Lower lobe of right lung (tissue), 2 donors: ENCODE measurements around the gene GJC1. TPM values are rescaled to one million over a fixed set of nuclear protein-coding genes. Genes with fewer than 3 reads are reported as not detected.

Experiments
- ATAC-seq, 2 donors: fragments of 200-7000 bp; cut with Tn5 transposase; one replicate each; pipeline ENCODE4 v1.9.1; 2020 to 2022; ENCODE audit warnings: mild to moderate bottlenecking in 2 of 2, moderate library complexity in 2 of 2
- DNase-seq: peaks from one replicate; pipeline ENCODE4 v3.0.0-alpha.2; 2020
- H3K27ac ChIP-seq: fragments of 200-600 bp; one replicate; pipeline ENCODE4 v1.8.0; 2022
- H3K27me3 ChIP-seq: fragments of 200-600 bp; one replicate; pipeline ENCODE4 v1.8.0; 2022; ENCODE audit warnings: low read depth
- H3K36me3 ChIP-seq: fragments of 200-600 bp; one replicate; pipeline ENCODE4 v1.8.0; 2022; ENCODE audit warnings: mild to moderate bottlenecking
- H3K4me1 ChIP-seq: fragments of 200-600 bp; one replicate; pipeline ENCODE4 v1.8.0; 2022
- H3K4me3 ChIP-seq: fragments of 200-600 bp; one replicate; pipeline ENCODE4 v1.8.0; 2022; ENCODE audit warnings: mild to moderate bottlenecking
- H3K9me3 ChIP-seq: fragments of 200-600 bp; one replicate; pipeline ENCODE4 v1.8.0; 2022
- intact Hi-C: fragments of 100-400 bp; cut with DNase I; formaldehyde crosslinking; loops from one replicate; pipeline ENCODE4 v1.11.0; 2022
- long read RNA-seq: library from polyadenylated mRNA; unstranded; transcript quantifications from one replicate; pipeline ENCODE4 v2.0.0, GENCODE V29; 2021
- total RNA-seq: library from RNA; stranded (reverse); fragmentation: NEBNext Ultra II Directional; extraction: Animal tissue kit (Norgen Biotek cat#: 25700); gene quantifications from one replicate; pipeline ENCODE4 v1.2.1, GENCODE V29; 2021
- TF ChIP-seq, protein P1 (sequence below): fragments of 200-600 bp; IDR thresholded peaks from one replicate; pipeline ENCODE4 v1.8.0; 2022; ENCODE audit warnings: antibody characterized with exemption, mild to moderate bottlenecking
- donor health status: DM: no; HTN: yes; CAD: no; lungs with severe emphysema.

Gene GJC1
- 18.4 TPM for total RNA-seq
- long read RNA-seq, transcript GJC1-209 (3 exons, 1,837 nt), result major isoform, 5 of 13 reads
- long read RNA-seq, partial matches to known transcripts, result 2 of 13 reads
- long read RNA-seq, other reads (novel, unspliced or antisense), result 4 of 13 reads

DNA sequence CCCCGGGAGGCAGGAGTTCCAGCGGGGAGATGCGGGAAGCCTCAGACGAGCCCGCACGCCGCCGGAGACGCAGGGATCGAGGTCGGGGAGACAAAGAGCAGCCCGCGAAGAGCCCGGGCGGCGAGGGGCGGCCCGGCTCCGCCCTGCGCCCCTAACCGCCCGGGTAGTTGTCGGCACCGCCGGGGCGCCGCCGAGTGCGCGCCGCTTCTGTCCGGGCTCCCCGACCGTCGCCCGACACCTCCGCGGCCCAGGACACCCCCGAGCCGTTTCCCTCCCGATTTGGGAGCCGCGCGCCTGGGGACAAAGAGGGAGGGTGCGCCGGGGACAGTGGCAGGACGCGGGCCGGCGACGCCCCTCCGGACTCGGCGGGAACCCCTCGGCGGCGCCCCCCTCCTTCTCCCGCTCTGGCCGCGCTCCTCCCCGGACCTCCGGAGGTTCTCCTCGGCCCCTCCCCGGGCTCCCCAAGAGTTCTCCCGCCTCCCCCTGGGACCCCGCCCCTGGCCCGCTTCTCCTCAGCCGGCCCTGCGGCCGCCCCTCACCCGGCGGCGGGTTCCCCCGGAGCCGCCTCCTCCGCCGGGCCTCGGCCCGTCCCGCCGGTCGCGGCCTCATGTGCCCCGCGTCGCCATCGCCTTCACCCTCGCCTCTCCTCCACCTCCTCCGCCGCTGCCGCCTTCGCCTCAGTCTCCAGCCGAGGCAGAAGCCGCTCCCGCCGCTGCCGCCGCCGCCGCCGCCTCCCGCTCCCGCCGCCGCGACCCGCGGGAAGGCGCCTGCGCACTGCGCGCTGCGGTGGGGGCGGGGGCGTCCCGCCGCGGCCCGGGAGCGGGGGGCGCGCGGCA, at the start of gene GJC1:
TSS of gene GJC1 (minus strand) at position 765 of the 836 bp plus-strand sequence. CDS start 24,470 bp downstream, outside the sequence.
- peak within 1 kb of the TSS; percentile 55 for H3K4me3 ChIP-seq
- ATAC-seq, result peak; percentile 59 to 72
- H3K27ac ChIP-seq, result peak within 1 kb of the TSS; percentile 51
- no peak for DNase-seq
- H3K9me3 ChIP-seq, result no peaks in the 10 kb centered on the region
- H3K4me1 ChIP-seq, result peaks cover 13% of the 10 kb centered on the region
- peaks cover 85% of the 10 kb centered on the region for H3K27me3 ChIP-seq
- no peaks in the 10 kb centered on the region for H3K36me3 ChIP-seq
- intact Hi-C loops, result no loop called here
- TF ChIP-seq, protein P1, sequence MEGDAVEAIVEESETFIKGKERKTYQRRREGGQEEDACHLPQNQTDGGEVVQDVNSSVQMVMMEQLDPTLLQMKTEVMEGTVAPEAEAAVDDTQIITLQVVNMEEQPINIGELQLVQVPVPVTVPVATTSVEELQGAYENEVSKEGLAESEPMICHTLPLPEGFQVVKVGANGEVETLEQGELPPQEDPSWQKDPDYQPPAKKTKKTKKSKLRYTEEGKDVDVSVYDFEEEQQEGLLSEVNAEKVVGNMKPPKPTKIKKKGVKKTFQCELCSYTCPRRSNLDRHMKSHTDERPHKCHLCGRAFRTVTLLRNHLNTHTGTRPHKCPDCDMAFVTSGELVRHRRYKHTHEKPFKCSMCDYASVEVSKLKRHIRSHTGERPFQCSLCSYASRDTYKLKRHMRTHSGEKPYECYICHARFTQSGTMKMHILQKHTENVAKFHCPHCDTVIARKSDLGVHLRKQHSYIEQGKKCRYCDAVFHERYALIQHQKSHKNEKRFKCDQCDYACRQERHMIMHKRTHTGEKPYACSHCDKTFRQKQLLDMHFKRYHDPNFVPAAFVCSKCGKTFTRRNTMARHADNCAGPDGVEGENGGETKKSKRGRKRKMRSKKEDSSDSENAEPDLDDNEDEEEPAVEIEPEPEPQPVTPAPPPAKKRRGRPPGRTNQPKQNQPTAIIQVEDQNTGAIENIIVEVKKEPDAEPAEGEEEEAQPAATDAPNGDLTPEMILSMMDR, result no peak

DNA sequence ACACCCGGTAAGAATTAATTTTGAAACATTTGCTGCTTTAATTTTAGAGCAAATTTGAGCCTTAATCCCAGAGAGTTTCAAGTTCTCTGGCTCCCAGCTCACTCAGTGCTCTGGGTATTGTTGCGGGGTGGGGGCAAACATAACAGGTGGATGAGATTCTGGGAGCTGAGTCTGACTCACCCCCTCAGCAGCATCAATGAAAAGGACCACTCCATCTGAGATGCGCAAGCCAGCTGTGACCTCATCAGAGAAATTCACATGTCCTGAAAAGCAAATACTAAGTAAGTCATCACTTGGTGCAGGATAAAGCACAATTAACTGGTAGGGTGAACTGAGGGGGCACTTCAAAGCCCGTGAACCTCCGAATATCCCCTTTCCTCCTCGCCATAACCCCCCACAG, 49.3 kb upstream of the GJC1 start:
- TF ChIP-seq, protein P1, result no peak
- intact Hi-C loops, result no loop called here
- H3K36me3 ChIP-seq, result peaks cover 98% of the 10 kb centered on the region

DNA sequence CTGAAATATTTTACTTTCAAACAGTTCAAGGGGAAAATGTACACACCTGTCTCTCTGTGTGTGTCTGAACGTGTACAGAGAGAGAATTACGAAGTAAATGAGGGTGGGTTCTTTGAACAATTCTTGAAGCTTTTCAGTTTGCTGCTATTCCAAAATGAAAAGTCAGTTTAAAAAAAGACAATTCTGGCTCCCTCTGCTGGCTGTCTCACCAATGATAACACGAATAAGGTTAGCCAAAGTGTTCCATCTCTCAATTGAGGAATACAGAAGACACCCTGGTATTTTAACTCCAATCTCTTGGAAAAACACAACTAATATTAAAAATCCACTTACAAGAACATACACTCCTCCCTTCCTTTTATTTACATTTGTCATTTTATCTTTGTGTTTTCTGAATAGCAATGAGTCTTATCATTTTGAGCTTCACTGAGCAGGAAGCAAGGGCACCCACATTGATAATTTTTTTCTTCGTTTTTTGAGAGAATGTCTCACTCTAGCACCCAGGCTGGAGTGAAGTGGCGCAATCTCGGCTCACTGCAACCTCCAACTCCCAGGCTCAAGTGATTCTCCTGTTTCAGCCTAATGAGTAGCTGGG, 48.6 kb upstream of the GJC1 start:
- Histone ChIP-seq H3K27ac (no peak overlapping the region), H3K9me3 (no peaks in the 10 kb centered on the region), H3K4me3 (no peak overlapping the region), H3K27me3 (no peaks in the 10 kb centered on the region), H3K4me1 (no peaks in the 10 kb centered on the region), H3K36me3 (peaks cover 98% of the 10 kb centered on the region)
- TF ChIP-seq, protein P1, result peak; percentile 54
- intact Hi-C loops, result no loop called here
- DNase-seq, result no peak
- ATAC-seq, result no peak

More for the DNA sequence above, 49.3 kb upstream of the GJC1 start:
- no peak overlapping the region for H3K4me3 ChIP-seq
- H3K4me1 ChIP-seq, result no peaks in the 10 kb centered on the region
- DNase-seq, result no peak
- no peak overlapping the region for H3K27ac ChIP-seq
- ATAC-seq, result no peak
- H3K27me3 ChIP-seq, result no peaks in the 10 kb centered on the region
- no peaks in the 10 kb centered on the region for H3K9me3 ChIP-seq

DNA sequence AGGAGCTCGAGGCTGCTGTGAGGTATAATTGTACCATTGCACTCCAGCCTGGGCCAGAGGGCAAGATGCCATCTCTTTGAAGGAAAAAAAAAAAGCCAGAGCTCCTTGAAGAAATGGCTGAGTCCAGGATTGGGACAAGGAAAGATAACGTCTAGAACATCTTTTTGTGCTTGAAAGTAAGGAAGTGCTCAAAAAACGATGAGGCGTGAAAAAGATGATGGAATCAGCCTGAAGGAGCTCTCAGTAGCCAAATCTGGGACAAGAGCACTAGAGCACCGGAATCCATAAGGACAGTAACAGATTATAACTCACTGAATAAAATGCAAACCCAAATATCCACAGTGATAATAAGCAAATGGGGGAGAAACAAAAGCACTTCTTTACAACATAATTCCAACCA, 47.0 kb upstream of the GJC1 start:
- DNase-seq, result no peak
- Histone ChIP-seq H3K4me1 (no peaks in the 10 kb centered on the region), H3K9me3 (no peaks in the 10 kb centered on the region), H3K36me3 (peaks cover 96% of the 10 kb centered on the region), H3K4me3 (no peak overlapping the region), H3K27ac (no peak overlapping the region), H3K27me3 (no peaks in the 10 kb centered on the region)
- intact Hi-C loops, result no loop called here
- no peak for ATAC-seq
- TF ChIP-seq, protein P1, result no peak

DNA sequence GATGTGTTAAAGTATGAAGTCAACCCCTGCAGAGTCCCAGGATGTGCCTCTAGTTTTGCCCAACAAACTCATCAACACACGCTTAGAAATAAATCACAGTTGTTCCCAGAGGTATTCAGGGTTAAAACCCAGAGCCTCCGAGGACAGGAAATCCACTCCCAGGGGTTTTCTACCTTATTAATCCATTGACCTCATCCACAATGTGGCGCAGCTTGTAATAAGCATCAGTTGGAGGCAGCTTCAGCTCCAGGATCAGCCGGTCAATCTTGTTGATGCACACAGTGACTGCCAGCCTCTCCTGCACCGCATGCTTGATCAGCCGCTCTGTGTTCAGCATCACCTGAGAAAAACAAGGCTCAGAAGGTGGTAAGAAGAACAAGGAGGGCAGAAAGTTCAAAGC, 45.7 kb upstream of the GJC1 start:
- intact Hi-C loops, result no loop called here
- no peak for DNase-seq
- H3K36me3 ChIP-seq, result peaks cover 96% of the 10 kb centered on the region

More for the DNA sequence above, 45.7 kb upstream of the GJC1 start:
- no peaks in the 10 kb centered on the region for H3K4me1 ChIP-seq
- TF ChIP-seq, protein P1, result no peak
- H3K4me3 ChIP-seq, result no peak overlapping the region
- H3K27me3 ChIP-seq, result no peaks in the 10 kb centered on the region
- H3K27ac ChIP-seq, result no peak overlapping the region
- no peaks in the 10 kb centered on the region for H3K9me3 ChIP-seq
- ATAC-seq, result no peak
